RWPE2 (cell line): ENCODE results near the gene ZBTB45.
"Not testable (repeated sequence)": the region's sequence is repeated elsewhere in the genome, so short reads cannot be mapped to it uniquely, and the experiment has no call there.

Experiments used
- ATAC-seq: fragments of 200-7000 bp; cut with Tn5 transposase; 3 replicates; pipeline ENCODE4 v1.9.1; 2021; ENCODE audit warnings: low read depth
- DNase-seq: peaks from one replicate; pipeline ENCODE4 v3.0.0-alpha.2; 2020; ENCODE audit warnings: low spot score
- H3K27ac ChIP-seq: fragments of 450-650 bp; 2 replicates; pipeline ENCODE4 v1.5.1; 2017; ENCODE audit warnings: mild to moderate bottlenecking; ENCODE audit not compliant: poor library complexity, severe bottlenecking
- H3K27me3 ChIP-seq: fragments of 250-450 bp; sonication (Bioruptor Pico); 2 replicates; pipeline ENCODE4 v1.5.1; 2021; ENCODE audit warnings: mild to moderate bottlenecking, moderate library complexity; ENCODE audit not compliant: insufficient read depth, poor library complexity, severe bottlenecking
- H3K36me3 ChIP-seq: fragments of 250-450 bp; sonication (Bioruptor Pico); 2 replicates; pipeline ENCODE4 v1.5.1; 2020; ENCODE audit warnings: low read depth, mild to moderate bottlenecking, moderate library complexity
- H3K4me1 ChIP-seq: fragments of 250-450 bp; sonication (Bioruptor Pico); 2 replicates; pipeline ENCODE4 v1.5.1; 2021; ENCODE audit warnings: mild to moderate bottlenecking, moderate library complexity; ENCODE audit not compliant: insufficient read depth, poor library complexity, severe bottlenecking
- H3K4me3 ChIP-seq: fragments of 250-450 bp; sonication (Bioruptor Pico); 2 replicates; pipeline ENCODE4 v1.5.1; 2021; ENCODE audit warnings: mild to moderate bottlenecking, moderate library complexity; ENCODE audit not compliant: severe bottlenecking
- H3K9me3 ChIP-seq: fragments of 250-450 bp; sonication (Bioruptor Pico); 2 replicates; pipeline ENCODE4 v1.5.1; 2021; ENCODE audit warnings: mild to moderate bottlenecking, moderate library complexity; ENCODE audit not compliant: severe bottlenecking
- TF ChIP-seq, protein P1 (sequence below): fragments of 450-650 bp; IDR thresholded peaks from one replicate; pipeline ENCODE4 v1.5.1; 2017; ENCODE audit warnings: mild to moderate bottlenecking, moderate library complexity; ENCODE audit not compliant: poor library complexity, severe bottlenecking

The ZBTB45 gene

DNA sequence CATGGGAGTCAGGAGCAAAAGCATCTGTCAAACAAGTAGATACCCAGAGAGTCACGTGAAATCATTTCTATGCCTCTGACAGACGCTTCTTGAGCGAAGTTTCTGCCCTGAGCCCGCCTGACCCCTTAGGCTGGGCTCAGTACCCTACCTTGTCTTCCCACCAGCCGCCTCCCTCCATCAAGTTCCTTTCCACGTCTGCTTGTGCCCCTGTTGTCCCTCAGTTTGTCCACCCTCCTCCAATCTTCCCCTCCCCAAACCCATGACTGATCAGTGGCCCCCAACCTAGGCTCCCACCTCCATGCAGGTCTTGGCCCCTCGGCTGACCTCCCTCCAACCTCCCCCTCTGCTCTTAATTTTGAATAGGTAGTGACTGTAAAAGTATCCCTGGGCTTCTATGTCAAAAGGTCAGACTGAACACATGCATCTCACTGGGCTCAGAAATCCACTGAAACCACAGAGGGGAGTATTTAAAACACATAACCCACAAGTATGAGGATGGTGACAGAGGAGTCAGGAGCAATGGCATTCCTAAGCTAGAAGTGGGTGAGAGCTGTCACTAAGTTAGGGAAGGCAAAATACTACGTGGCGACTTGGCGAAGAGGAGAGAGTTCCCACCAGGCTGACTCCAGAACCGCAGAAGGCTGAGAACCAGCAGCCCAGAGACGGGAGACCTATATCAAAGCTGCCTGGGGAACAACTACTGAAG, 45.2 kb downstream of the ZBTB45 start:
- TF ChIP-seq, protein P1, sequence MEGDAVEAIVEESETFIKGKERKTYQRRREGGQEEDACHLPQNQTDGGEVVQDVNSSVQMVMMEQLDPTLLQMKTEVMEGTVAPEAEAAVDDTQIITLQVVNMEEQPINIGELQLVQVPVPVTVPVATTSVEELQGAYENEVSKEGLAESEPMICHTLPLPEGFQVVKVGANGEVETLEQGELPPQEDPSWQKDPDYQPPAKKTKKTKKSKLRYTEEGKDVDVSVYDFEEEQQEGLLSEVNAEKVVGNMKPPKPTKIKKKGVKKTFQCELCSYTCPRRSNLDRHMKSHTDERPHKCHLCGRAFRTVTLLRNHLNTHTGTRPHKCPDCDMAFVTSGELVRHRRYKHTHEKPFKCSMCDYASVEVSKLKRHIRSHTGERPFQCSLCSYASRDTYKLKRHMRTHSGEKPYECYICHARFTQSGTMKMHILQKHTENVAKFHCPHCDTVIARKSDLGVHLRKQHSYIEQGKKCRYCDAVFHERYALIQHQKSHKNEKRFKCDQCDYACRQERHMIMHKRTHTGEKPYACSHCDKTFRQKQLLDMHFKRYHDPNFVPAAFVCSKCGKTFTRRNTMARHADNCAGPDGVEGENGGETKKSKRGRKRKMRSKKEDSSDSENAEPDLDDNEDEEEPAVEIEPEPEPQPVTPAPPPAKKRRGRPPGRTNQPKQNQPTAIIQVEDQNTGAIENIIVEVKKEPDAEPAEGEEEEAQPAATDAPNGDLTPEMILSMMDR, result no peak
- no peaks in the 10 kb centered on the region for H3K27me3 ChIP-seq
- peaks cover 5% of the 10 kb centered on the region for H3K4me1 ChIP-seq
- peaks cover 11% of the 10 kb centered on the region for H3K36me3 ChIP-seq
- no peaks in the 10 kb centered on the region for H3K9me3 ChIP-seq
- no peak overlapping the region for H3K4me3 ChIP-seq
- H3K27ac ChIP-seq, result peak overlapping the region; percentile 61
- ATAC-seq (no peak), DNase-seq (no peak)

DNA sequence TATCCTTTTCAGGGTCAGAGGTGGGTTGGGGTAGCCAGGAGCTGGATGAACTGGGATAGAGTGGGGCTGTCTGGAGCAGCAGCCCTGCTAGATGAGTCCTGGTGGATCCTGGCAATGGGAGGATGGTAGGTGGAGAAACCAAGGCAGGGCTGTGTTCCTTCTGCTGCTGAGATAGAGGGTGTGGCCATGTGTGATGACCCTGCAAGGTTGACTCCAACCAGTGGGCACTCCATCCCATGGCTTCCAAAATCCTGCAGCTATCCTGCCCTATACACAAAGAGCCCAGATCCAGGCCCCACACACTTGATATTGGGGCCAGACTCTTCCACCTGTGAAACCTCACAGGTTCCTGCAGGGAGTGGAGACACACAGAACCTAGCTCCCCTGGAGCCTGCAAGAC, 45.8 kb downstream of the ZBTB45 start:
- H3K27ac ChIP-seq, result peak overlapping the region; percentile 61
- no peak overlapping the region for H3K4me3 ChIP-seq
- peaks cover 17% of the 10 kb centered on the region for H3K36me3 ChIP-seq
- H3K4me1 ChIP-seq, result peaks cover 5% of the 10 kb centered on the region
- TF ChIP-seq, protein P1, result no peak
- DNase-seq, result no peak
- H3K9me3 ChIP-seq, result no peaks in the 10 kb centered on the region
- no peaks in the 10 kb centered on the region for H3K27me3 ChIP-seq
- ATAC-seq, result no peak

DNA sequence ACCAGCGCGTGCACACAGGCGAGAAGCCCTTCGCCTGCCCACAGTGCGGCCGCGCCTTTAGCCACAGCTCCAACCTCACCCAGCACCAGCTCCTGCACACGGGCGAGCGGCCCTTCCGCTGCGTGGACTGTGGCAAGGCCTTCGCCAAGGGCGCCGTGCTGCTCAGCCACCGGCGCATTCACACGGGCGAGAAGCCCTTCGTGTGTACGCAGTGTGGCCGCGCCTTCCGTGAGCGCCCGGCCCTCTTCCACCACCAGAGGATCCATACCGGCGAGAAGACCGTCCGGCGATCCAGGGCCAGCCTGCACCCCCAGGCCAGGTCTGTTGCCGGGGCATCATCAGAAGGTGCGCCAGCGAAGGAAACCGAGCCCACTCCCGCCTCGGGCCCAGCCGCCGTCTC, 47.9 kb downstream of the ZBTB45 start:
- TF ChIP-seq, protein P1, result no peak
- Histone ChIP-seq H3K27ac (no peak overlapping the region), H3K27me3 (no peaks in the 10 kb centered on the region), H3K36me3 (peaks cover 18% of the 10 kb centered on the region), H3K4me1 (peaks cover 5% of the 10 kb centered on the region), H3K4me3 (no peak overlapping the region), H3K9me3 (no peaks in the 10 kb centered on the region)
- DNase-seq (no peak), ATAC-seq (no peak)

DNA sequence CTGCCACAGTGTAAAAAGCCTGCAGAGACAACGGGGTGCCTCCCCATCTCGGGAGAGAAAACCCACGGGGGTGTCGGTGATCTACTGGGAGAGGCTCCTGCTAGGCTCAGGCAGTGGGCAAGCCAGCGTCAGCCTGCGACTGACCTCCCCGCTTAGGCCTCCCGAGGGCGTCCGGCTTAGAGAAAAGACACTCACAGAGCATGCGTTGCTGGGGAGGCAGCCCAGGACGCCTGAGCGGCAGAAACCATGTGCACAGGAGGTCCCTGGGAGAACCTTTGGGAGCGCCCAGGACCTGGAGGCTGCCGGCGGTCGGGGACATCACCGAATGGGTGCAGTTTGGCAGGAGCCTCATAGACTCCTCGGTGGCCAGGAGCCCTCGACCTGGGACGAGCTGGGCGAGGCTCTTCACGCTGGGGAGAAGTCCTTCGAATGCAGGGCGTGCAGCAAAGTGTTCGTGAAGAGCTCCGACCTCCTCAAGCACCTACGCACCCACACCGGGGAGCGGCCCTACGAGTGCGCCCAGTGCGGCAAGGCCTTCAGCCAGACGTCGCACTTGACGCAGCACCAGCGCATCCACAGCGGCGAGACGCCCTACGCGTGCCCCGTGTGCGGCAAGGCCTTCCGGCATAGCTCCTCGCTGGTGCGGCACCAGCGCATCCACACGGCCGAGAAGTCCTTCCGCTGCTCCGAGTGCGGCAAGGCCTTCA, 48.6 kb downstream of the ZBTB45 start:
- H3K27ac ChIP-seq, H3K4me3 ChIP-seq, ATAC-seq, DNase-seq, H3K9me3 ChIP-seq, H3K27me3 ChIP-seq, H3K4me1 ChIP-seq: not testable (repeated sequence)
- H3K36me3 ChIP-seq, result peaks cover 18% of the 10 kb centered on the region

DNA sequence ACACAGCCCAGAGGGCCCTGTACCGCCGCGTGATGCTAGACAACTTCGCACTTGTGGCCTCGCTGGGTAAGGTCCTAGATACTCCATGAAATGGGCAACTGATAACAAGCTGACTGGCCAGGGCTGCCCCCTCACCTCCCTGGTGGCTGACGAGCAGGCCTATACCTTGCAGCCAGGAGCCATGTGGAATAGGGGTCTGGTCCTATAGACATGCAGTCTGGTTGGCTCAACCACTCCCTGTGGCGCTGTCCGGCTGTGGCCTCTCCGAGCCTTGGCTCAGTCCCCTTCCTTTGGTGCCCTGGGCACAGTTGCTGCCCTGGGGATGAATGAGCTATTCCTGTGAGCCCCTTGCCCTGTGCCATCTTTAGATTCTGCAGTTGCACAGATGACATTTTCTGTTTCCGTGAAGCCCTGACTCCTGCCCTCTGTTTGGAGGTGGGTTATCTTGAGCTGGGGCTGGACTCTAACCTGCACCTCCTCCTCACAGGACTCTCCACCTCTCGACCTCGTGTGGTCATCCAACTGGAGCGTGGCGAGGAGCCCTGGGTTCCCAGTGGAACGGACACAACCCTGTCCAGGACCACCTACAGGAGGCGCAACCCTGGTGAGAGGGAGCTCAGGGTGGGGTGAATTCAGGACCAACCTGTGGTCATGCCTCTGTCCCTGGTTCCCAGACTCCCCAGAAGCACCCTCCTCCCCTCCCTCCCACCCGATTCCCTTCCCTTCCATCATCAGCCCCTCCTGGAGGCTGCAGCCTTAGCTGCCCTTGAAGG, 50.2 kb downstream of the ZBTB45 start:
- Histone ChIP-seq H3K4me1 (peaks cover 3% of the 10 kb centered on the region), H3K9me3 (no peaks in the 10 kb centered on the region), H3K4me3 (no peak overlapping the region), H3K27me3 (no peaks in the 10 kb centered on the region), H3K27ac (no peak overlapping the region), H3K36me3 (peaks cover 18% of the 10 kb centered on the region)
- DNase-seq (no peak), ATAC-seq (no peak)
- TF ChIP-seq, protein P1, result no peak
